ENCODE data around the gene CYTH1.

- TF ChIP-seq CTCF (IDR thresholded peaks at IDR 0.05; ENCODE audit: borderline replicate concordance, extremely low read depth, low read length, poor library complexity, severe bottlenecking) = no peak
- no peak for TF ChIP-seq EZH2 (IDR thresholded peaks at IDR 0.05; ENCODE audit: borderline replicate concordance, low read depth, low read length, severe bottlenecking)
These were observed 44.7 kb downstream of the CYTH1 start for GRCh38 chr17:78737332-78737731.

All from DND-41 (cell line).